Activated T-helper 9 cell treated with anti-CD3 and anti-CD28 coated beads, Interleukin-2, amount 50 U/mL, for 16 hours (primary cell): ENCODE measurements around the gene SVIL.

Experiments
- DNase-seq: peaks from one replicate; pipeline ENCODE4 v3.0.0-alpha.2; 2020; ENCODE audit warnings: low read depth

Gene SVIL

GRCh38 chr10:29412485-29412884 lies 222.3 kb downstream of the SVIL start:
- DNase-seq: no peak

DNA sequence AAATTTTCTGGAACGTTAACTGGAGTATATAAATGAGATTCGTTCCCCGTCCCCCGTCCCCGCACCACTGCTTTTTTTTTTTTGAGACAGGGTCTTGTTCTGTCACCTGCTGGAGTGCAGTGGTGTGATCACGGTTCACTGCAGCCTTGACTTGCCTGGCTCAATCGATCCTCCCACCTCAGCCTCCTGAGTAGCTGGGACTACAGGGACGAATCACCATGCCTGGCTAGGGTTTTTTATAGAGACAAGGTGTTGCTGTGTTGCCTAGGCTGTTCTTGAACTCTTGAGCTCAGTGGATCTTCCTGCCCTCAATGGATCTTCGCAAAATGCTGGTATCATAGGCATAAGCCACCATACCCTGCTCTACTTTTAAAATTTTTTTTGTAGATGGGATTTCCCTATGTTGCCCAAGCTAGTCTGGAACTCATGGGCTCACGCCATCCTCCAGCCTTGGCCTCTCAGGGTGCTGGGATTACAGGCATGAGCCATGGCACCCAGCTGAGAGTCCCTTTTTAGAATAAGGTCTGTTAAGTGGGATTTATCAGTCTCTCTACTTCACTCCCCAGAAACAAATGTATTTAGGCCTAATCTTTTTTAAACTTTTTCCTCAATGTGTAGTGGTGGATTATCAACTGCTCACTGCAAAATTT lies 223.0 kb downstream of the SVIL start:
- no peak for DNase-seq

GRCh38 chr10:29409241-29410054 lies 225.3 kb downstream of the SVIL start:
- DNase-seq: peak; percentile 25

DNA sequence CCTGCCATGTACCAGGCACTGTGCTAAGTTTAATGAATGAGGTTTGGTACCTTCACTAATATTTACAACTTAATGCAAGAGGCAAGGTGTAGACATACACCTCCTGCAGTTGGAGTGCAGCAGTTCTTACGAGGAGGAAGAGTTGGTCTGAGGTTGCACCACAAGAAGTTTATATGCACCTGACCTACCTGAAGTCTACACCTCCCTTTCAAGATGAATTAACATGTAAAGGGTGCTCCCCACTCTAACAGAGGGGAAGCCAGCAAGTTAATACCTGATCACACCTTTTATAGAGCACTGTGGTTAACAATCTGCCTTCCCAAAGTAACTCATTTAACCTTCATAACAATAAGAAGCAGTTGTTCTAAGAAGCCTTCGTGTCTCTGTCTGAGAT lies 225.9 kb downstream of the SVIL start:
- DNase-seq: no peak
